Posterior vena cava (tissue), 2 donors: Measurements from ENCODE around the gene EHD3. TPM values are rescaled to one million over a fixed set of nuclear protein-coding genes. Genes with fewer than 3 reads are reported as not detected.
"Not testable (repeated sequence)": the region's sequence is repeated elsewhere in the genome, so short reads cannot be mapped to it uniquely, and the experiment has no call there.

Experiments used
- DNase-seq: peaks from one replicate; pipeline ENCODE4 v3.0.0-alpha.2; 2020; ENCODE audit warnings: low spot score
- intact Hi-C, 2 donors: fragments of 100-400 bp; cut with DNase I; formaldehyde crosslinking; loops; one replicate each; pipeline versions ENCODE4 v1.14.1 to v1.14.2; 2022 to 2023
- total RNA-seq, 2 donors: library from RNA; stranded (reverse); fragmentation: NEBNext Ultra II Directional; extraction: Animal tissue kit (Norgen Biotek cat#: 25700); gene quantifications; one replicate each; pipeline ENCODE4 v1.2.1, GENCODE V29; 2021
- donor health status: DM: yes; HTN: yes; CAD: no.
- donor health status: DM: yes; HTN: yes; CAD: no.

The EHD3 gene
- total RNA-seq, 2 donors from 2014 or later, result 17.4 to 28.7 TPM

GRCh38 chr2:31270822-31271231 lies 36.9 kb downstream of the EHD3 start:
- intact Hi-C loops, result no loop called here
- no peak for DNase-seq

GRCh38 chr2:31271851-31272267 lies 37.9 kb downstream of the EHD3 start:
- no peak for DNase-seq
- intact Hi-C loops, result no loop called here

- intact Hi-C loops, result no loop called here
- DNase-seq, result no peak
These were observed 40.6 kb downstream of the EHD3 start for GRCh38 chr2:31274401-31275075.

- intact Hi-C loops, result no loop called here
- DNase-seq, result no peak
These were observed 42.0 kb downstream of the EHD3 start for GRCh38 chr2:31275976-31276375.

- no peak for DNase-seq
- intact Hi-C loops, result no loop called here
These were observed 43.7 kb downstream of the EHD3 start for GRCh38 chr2:31277621-31278020.

- DNase-seq, result no peak
These were observed 48.7 kb downstream of the EHD3 start for GRCh38 chr2:31282634-31283033.

GRCh38 chr2:31283193-31283919 lies 49.4 kb downstream of the EHD3 start:
- intact Hi-C loops, result loop anchor here in 1 of 2 donors (10.0 kb wide), 1 partner anchor 729 kb away; no protein-coding TSS in a partner anchor
- DNase-seq, result not testable (repeated sequence)

More at GRCh38 chr2:31282634-31283033, 48.7 kb downstream of the EHD3 start:
- intact Hi-C loops, result loop anchor here in 1 of 2 donors (10.0 kb wide), 1 partner anchor 728 kb away; no protein-coding TSS in a partner anchor

GRCh38 chr2:31284107-31284506 lies 50.2 kb downstream of the EHD3 start:
- intact Hi-C loops, result loop anchor here in 1 of 2 donors (10.0 kb wide), 1 partner anchor 729 kb away; no protein-coding TSS in a partner anchor
- DNase-seq, result no peak

- intact Hi-C loops, result loop anchor here in 1 of 2 donors (10.0 kb wide), 1 partner anchor 731 kb away; no protein-coding TSS in a partner anchor
- DNase-seq, result no peak
These were observed 52.3 kb downstream of the EHD3 start for GRCh38 chr2:31286230-31286629.

GRCh38 chr2:31286961-31287550 lies 53.1 kb downstream of the EHD3 start:
- intact Hi-C loops, result loop anchor here in 1 of 2 donors (10.0 kb wide), 1 partner anchor 732 kb away; no protein-coding TSS in a partner anchor
- no peak for DNase-seq

- no peak for DNase-seq
- intact Hi-C loops, result loop anchor here in 1 of 2 donors (10.0 kb wide), 1 partner anchor 733 kb away; no protein-coding TSS in a partner anchor
These were observed 53.7 kb downstream of the EHD3 start for GRCh38 chr2:31287654-31288053.

GRCh38 chr2:31294196-31294595 lies 60.2 kb downstream of the EHD3 start:
- no peak for DNase-seq
- intact Hi-C loops, result no loop called here

GRCh38 chr2:31296641-31297287 lies 62.8 kb downstream of the EHD3 start:
- DNase-seq, result no peak
- intact Hi-C loops, result loop anchor here in 1 of 2 donors (5.0 kb wide), 1 partner anchor 59 kb away; no protein-coding TSS in a partner anchor

- no peak for DNase-seq
- intact Hi-C loops, result loop anchor here in 1 of 2 donors (5.0 kb wide), 1 partner anchor 60 kb away; no protein-coding TSS in a partner anchor
These were observed 63.8 kb downstream of the EHD3 start for GRCh38 chr2:31297751-31298150.

GRCh38 chr2:31299547-31299946 lies 65.6 kb downstream of the EHD3 start:
- intact Hi-C loops, result loop anchor here in 1 of 2 donors (5.0 kb wide), 1 partner anchor 62 kb away; no protein-coding TSS in a partner anchor
- no peak for DNase-seq

- DNase-seq, result no peak
- intact Hi-C loops, result no loop called here
These were observed 66.4 kb downstream of the EHD3 start for GRCh38 chr2:31300309-31300708.

- intact Hi-C loops, result no loop called here
- DNase-seq, result no peak
These were observed 69.1 kb downstream of the EHD3 start for GRCh38 chr2:31302940-31303563.

GRCh38 chr2:31304816-31305215 lies 70.9 kb downstream of the EHD3 start:
- intact Hi-C loops, result no loop called here

GRCh38 chr2:31312898-31313297 lies 78.9 kb downstream of the EHD3 start:
- DNase-seq, result no peak
- intact Hi-C loops, result no loop called here

More at GRCh38 chr2:31304816-31305215, 70.9 kb downstream of the EHD3 start:
- no peak for DNase-seq
